Kidney (tissue), 14 donors: ENCODE results near the gene FGFR1OP2. TPM values are rescaled to one million over a fixed set of nuclear protein-coding genes. Genes with fewer than 3 reads are reported as not detected.

Source experiments
- DNase-seq, 5 donors: peaks; one replicate each; pipeline ENCODE4 v3.0.0-alpha.2; 2013 to 2020
- FAIRE-seq: peaks from 2 replicates; lab custom pipeline; 2012; peaks lifted over from hg19 to GRCh38; lab: Jason Lieb, UNC
- H3K27ac ChIP-seq, 2 donors: one replicate each; pipeline ENCODE4 v1.7.0; 2013; ENCODE audit warnings: low read depth in 2 of 2, low read length in 2 of 2, inconsistent platforms in 1 of 2
- H3K27me3 ChIP-seq: one replicate; pipeline ENCODE4 v1.7.1; 2013; ENCODE audit warnings: low read length, inconsistent platforms; ENCODE audit not compliant: control insufficient read depth, insufficient read depth
- H3K36me3 ChIP-seq, 3 donors: one replicate each; pipeline versions ENCODE4 v1.7.0 to v1.7.1; 2013; ENCODE audit warnings: low read length in 3 of 3, control low read depth in 1 of 3, inconsistent platforms in 1 of 3; ENCODE audit not compliant: insufficient read depth in 3 of 3, control insufficient read depth in 2 of 3
- H3K4me1 ChIP-seq, 3 donors: one replicate each; pipeline versions ENCODE4 v1.7.0 to v1.7.1; 2013; ENCODE audit warnings: low read length in 3 of 3, inconsistent platforms in 1 of 3, low read depth in 1 of 3; ENCODE audit not compliant: control insufficient read depth in 2 of 3, insufficient read depth in 2 of 3
- H3K4me3 ChIP-seq, 3 donors: one replicate each; pipeline versions ENCODE4 v1.7.0 to v1.8.1; 2013; ENCODE audit warnings: low read length in 3 of 3, control low read depth in 1 of 3, inconsistent platforms in 1 of 3
- H3K9ac ChIP-seq, 3 donors: one replicate each; pipeline versions ENCODE4 v1.7.0 to v1.7.1; 2013; ENCODE audit warnings: low read length in 3 of 3, control low read depth in 1 of 3, inconsistent platforms in 1 of 3
- H3K9me3 ChIP-seq, 3 donors: one replicate each; pipeline versions ENCODE4 v1.7.0 to v1.7.1; 2013; ENCODE audit warnings: low read length in 3 of 3, control low read depth in 1 of 3, inconsistent platforms in 1 of 3; ENCODE audit not compliant: control insufficient read depth in 2 of 3, insufficient read depth in 1 of 3
- CTCF ChIP-seq: IDR thresholded peaks from 3 replicates; pipeline ENCODE4 v1.5.1; 2012; ENCODE audit warnings: mild to moderate bottlenecking, moderate library complexity, borderline replicate concordance; ENCODE audit not compliant: insufficient read depth; ENCODE audit errors: extremely low read depth
- intact Hi-C: fragments of 100-400 bp; cut with DNase I; formaldehyde crosslinking; loops from one replicate; pipeline ENCODE4 v1.11.1; 2022
- polyA plus RNA-seq: library from polyadenylated mRNA; stranded (reverse); fragments of 350-450 nt; fragmentation: Illumina TruSeq; extraction: RNeasy Lipid Tissue Mini Kit (QIAGEN cat#74804); gene quantifications from one replicate; pipeline ENCODE4 v1.2.3, GENCODE V29; 2014; ENCODE audit warnings: low read depth, low replicate concordance; ENCODE audit not compliant: insufficient read depth
- total RNA-seq: library from RNA; stranded (reverse); fragmentation: NEBNext Ultra II Directional; extraction: Animal tissue kit (Norgen Biotek cat#: 25700); gene quantifications from one replicate; pipeline ENCODE4 v1.2.1, GENCODE V29; 2021
- donor health status: control.
- donor health status: control.
- donor health status: control.
- donor health status: control.
- donor health status: control.
- donor health status: DM: yes; HTN: yes; CAD: no.
- donor health status: Normal renal cell carcinoma (clear cell type).

Gene FGFR1OP2
- total and polyA plus RNA-seq, 2 donors from 2014 or later, result 28.6 to 47.1 TPM

- intact Hi-C loops, result no loop called here
- peaks cover 0 to 4% (median 4%) of the 10 kb centered on the region in 3 donors for H3K4me1 ChIP-seq
- no peak for DNase-seq
- no peak overlapping the region for H3K9ac ChIP-seq
- H3K27me3 ChIP-seq, result no peaks in the 10 kb centered on the region
- H3K4me3 ChIP-seq, result no peak overlapping the region
- TF ChIP-seq CTCF, result no peak
- H3K36me3 ChIP-seq, result peaks cover 2 to 31% (median 21%) of the 10 kb centered on the region in 3 donors
- H3K9me3 ChIP-seq, result no peaks in the 10 kb centered on the region
- no peak overlapping the region for H3K27ac ChIP-seq
- FAIRE-seq, result no peak
Observed at GRCh38 chr12:26991826-26992225, 53.6 kb downstream of the FGFR1OP2 start.

DNA sequence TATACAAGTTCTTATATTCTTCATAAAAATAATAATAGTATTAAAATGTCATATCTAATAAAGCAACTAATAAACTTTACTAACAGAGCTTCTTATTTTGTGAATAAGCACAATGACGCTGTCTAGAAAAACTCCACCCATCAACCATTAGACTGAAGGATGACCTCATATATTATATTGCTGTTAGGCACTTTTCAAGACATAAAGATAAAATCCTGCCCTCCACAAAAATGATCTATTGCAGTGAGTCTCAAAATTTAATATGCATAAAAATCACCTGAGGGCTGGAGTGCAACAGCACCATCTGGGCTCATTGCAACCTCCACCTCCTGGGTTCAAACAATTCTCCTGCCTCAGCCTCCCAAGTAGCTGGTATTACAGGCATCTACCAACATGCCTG lies 55.8 kb downstream of the FGFR1OP2 start:
- no peak for TF ChIP-seq CTCF
- Histone ChIP-seq H3K9ac (no peak overlapping the region), H3K27ac (no peak overlapping the region), H3K27me3 (no peaks in the 10 kb centered on the region), H3K36me3 (peaks cover 5 to 40% (median 30%) of the 10 kb centered on the region in 3 donors), H3K4me1 (peaks cover 0 to 4% (median 4%) of the 10 kb centered on the region in 3 donors), H3K4me3 (no peak overlapping the region), H3K9me3 (no peaks in the 10 kb centered on the region)
- FAIRE-seq (no peak), DNase-seq (no peak)
- intact Hi-C loops, result no loop called here

DNA sequence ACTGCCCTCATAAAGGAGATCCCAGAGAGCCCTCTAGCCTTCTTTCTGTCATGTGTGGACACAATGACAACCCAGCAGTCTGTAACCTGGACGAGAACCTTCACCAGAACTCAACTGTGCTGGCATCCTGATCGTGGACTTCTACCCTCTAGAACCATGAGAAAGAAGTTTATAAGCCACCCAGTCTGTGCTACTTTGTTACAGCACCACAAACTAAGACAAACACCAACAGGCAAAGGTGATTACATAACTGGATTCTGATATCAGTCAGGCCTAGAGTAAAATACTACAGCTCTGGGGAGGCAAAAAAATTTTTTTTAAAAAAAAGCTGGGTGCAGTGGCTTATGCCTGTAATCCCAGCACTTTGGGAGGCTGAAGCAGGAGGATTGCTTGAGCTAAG lies 57.4 kb downstream of the FGFR1OP2 start:
- H3K9me3 ChIP-seq, result no peaks in the 10 kb centered on the region
- DNase-seq (no peak), FAIRE-seq (no peak)
- peaks cover 0 to 4% (median 4%) of the 10 kb centered on the region in 3 donors for H3K4me1 ChIP-seq
- H3K27me3 ChIP-seq, result no peaks in the 10 kb centered on the region
- H3K27ac ChIP-seq, result peak overlapping the region in 1 of 2 donors; percentile 29
- H3K9ac ChIP-seq, result no peak overlapping the region
- no peak overlapping the region for H3K4me3 ChIP-seq
- intact Hi-C loops, result no loop called here
- no peak for TF ChIP-seq CTCF
- peaks cover 5 to 28% (median 28%) of the 10 kb centered on the region in 3 donors for H3K36me3 ChIP-seq

DNA sequence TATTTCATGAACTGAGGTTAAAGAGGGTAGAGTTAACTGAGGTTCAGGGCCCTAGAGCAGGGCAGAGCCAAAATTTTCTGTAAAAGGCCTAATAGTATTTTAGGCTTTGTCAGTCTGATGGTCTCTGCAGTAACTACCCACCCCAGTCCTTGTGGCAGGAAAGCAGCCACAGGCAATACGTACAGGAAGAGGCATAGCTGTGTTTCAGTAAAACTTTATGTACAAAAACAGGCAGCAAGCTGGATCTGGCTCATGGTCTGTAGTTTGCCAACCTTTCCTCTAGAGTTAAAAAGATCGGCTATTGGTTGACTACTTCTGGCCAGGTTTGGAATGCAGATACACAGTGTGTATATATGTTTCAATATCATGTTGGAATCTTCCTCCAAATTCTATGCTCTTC lies 58.7 kb downstream of the FGFR1OP2 start:
- no peak overlapping the region for H3K9ac ChIP-seq
- peaks cover 0 to 7% (median 4%) of the 10 kb centered on the region in 3 donors for H3K4me1 ChIP-seq
- H3K27me3 ChIP-seq, result no peaks in the 10 kb centered on the region
- FAIRE-seq (no peak), DNase-seq (no peak)
- no peak for TF ChIP-seq CTCF
- no peaks in the 10 kb centered on the region for H3K9me3 ChIP-seq
- peak overlapping the region in 1 of 2 donors; percentile 0 for H3K27ac ChIP-seq
- intact Hi-C loops, result no loop called here
- H3K36me3 ChIP-seq, result peaks cover 5 to 31% (median 29%) of the 10 kb centered on the region in 3 donors
- H3K4me3 ChIP-seq, result no peak overlapping the region
